Stimulated activated CD8-positive, alpha-beta memory T cell treated with anti-CD3 and anti-CD28 coated beads, Interleukin-12 subunit alpha, Interleukin-12 subunit beta, amount 100 ng/mL, for 1 hour (primary cell): ENCODE results near the gene TRHDE.
"Not testable (repeated sequence)": the region's sequence is repeated elsewhere in the genome, so short reads cannot be mapped to it uniquely, and the experiment has no call there.

Experiments
- DNase-seq: peaks from one replicate; pipeline ENCODE4 v3.0.0-alpha.2; 2020; ENCODE audit warnings: low read depth

Gene TRHDE

DNA sequence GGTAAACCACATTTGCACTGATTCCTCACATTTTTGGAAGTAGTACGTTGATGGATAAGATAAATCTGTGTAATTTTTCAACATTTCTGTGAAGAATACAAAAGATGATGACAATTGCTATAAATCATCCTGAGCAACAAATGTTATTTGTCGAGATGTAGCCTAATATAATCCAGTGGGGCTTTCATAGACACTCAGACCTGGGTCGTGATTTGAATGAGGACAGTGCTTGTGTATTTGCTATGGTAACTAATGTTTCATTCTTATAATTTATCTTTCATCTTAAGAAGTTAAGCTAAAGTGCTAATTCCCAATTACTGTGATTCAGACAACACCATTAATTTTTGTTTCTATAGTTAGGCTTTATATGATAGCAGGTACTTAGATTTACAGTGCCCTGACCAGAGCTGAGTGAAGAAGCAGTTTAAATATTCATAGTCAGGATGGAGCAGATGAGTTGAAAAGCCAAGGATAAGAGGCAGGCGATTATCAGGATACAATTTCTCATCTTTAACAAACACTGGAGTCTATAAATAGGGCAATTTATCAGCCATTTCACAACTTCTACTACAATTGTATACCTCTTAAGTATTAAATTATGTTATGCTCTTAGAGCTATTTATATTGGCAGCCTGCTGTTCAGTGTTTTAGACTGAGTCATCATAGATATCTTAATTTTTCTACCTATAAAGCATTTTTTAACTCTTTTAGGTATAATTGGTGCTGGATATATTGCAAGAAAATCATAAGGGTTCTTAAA lies 359.9 kb downstream of the TRHDE start:
- no peak for DNase-seq

DNA sequence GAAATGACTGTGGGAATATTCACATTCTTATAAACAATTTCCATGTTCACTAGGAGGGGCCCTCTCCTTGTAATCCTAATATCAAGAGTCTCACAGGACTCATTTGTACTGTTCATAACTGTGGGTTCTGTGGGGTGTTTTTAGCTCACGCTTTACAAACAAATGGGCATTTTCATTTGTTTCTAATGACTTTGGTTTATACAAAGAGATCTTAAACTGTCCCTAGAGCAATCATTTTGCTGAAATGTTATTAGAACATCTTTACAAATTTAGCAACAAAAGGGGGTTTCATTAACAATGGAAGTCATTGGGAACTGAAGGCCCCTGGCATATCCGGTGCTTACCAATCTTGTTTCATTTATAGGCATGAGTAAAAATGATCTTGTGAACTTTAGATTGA lies 370.5 kb downstream of the TRHDE start:
- DNase-seq, result no peak

DNA sequence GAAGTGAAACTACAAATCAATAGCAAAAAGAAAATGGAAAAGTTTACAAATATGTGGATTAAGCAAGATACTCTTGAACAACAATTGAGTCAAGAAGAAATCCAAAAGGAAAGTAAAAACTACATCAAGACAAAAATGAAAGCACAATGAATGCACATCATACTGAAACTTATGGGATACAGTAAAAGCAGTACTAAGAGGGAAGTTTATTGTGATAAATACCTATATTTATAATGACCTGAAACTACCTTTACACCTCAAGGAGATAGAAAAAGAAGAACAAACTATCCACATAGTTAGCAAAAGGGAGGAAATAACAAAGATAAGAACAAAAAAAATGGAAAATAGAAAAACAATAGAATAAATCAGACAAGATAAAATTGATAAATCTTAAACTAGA lies 375.0 kb downstream of the TRHDE start:
- no peak for DNase-seq

DNA sequence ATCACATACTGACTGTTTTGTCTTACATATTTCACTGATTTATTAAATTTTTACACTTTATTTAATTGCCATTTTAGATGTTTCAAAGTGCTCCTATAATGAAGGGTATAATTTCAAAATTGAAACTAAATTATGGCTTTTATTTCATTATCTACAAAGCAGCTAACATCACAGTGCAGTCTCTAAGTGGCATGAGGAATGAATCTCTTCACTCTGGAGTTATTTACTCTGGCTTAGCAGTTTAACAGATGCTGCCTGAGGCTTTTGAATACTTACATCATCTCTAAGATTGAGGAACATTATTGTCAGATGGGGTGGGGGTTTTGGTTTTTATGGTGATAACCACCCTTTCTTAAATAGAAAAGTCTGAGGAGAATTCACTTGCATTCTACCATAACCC lies 386.4 kb downstream of the TRHDE start:
- no peak for DNase-seq

DNA sequence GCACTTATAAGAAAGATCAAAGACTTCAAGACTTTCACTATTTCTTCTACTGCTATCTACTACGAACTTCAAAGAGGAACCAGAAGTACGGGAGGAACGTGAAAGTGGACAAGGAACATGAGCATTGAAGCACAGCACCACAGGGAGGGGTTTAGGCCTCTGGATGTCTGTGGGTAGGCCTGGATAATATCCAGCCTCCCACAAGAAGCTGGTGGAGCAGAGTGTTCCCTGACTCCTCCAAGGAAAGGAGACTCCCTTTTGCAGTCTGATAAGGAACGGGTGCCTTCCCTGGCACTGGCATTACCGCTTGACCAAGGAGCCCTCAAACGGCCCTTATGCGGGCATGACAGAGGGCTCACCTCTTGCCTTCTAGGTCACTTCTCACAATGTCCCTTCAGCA lies 388.0 kb downstream of the TRHDE start:
- not testable (repeated sequence) for DNase-seq

DNA sequence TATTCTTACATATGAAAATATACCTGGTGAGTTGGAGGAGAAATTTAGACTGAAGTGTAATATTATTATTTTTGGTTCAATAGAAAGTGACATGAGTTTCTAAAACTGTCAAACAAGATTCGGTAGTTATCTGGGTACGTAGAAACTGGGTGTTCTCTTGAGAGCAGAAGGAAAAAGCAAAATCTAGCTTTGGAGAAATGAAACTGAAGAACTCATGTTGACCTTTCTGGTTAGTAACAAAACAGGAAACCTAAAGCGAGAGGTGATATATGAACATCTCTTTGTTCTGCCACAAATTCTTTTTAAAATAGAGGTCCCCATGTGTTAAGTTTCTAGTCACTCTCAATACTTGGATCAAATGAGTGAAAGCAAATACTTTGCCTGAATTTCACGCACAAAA lies 401.7 kb downstream of the TRHDE start:
- DNase-seq, result no peak

DNA sequence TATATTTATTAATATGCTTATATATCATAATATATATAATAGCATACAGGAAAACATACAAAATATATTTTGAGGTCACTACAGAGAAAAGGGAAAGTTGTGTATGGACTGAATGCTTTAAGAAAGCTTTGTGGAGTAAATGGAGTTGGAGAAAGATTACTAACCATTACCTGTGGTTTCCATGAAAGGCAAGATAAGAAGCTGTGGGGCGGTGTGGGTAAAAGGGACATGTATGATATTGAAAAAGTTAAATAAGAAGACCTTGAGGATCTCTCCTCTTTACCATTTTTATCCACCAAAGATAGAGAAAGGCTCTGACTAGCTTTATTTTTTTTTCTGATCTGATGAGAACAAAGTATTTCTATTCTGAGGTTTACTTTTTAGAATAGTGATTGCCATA lies 404.4 kb downstream of the TRHDE start:
- DNase-seq, result no peak

DNA sequence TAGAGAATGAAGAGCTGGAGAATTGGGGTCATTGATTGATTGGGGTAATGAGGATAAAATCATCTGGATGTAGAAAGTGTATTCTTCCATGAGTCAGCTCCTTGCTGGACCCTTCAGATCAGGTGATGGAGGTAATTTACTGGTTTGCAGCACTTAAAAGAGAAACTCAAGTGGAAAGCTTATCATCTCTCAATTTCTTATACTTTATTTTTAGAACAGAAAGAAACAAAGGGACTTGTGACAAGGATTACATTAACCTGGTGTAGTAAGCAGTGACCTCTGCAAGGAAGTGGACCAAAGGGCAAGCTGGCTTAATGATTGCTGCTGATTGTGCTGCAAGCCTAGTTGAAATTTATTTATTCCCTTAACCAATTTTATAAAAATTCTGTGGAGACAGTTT lies 405.0 kb downstream of the TRHDE start:
- no peak for DNase-seq

DNA sequence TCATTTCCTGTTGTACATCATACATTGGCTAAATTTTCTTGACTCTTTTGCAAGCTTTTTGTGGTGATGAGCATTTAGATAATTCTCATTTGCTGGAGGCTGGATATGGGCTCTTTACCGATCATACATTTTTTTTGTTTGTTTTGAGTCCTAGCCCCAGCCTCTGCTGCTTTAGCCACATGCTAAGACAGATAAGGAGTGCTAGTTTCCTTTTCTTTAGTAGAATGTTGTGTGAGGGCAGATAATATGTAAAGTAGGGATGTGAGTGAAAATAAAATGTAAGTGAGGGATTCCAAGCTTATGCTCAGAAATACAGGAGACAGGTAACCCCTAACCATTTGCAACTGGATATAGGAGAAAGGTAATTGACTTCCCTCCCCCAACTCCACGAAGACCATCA lies 405.7 kb downstream of the TRHDE start:
- no peak for DNase-seq

DNA sequence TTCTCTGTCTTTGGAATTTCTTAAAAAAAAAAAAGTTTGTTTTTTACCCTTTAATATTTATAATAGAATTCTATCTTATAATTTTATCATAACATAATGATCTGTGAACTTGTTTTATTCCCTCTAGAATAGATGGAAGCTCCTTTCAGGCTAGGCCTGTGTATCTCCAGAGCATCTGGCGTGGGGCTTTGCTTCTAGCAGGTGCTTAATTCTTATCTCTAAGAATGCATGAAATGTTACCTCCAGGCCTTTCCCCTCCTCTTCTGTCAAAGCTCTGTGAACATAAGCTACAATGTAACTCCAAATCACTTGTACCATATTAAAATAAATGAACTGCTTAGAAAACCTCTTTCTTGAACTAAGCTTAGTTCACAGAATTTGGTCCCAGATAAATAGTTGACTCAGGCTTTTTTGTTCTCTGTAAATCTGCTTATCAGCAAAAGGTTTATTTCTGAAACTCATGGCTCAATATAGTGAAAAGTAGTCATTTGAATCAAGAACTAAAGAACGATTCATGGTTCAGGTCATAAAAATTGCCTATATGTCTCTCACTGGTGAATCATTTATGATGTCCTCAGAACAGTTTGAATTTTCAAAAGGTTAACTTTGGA lies 407.1 kb downstream of the TRHDE start:
- no peak for DNase-seq

DNA sequence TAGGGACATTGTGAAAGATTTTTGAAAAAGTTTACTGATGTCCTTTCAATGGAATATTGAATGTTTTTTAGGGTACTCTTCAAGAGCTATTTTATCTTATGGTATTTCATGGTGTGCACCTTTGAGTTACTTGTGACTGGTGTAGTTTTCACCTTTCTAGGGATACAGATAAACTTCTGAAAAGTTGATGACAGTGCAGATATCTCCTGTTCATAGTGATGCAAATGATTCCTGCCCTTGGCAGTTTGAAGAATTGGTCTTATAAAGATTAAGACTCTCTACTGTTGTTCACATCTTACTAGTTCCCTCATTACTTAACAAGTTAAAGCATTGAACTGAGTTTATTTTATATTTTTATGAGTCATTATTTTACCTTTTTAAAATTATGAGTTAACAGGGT lies 408.9 kb downstream of the TRHDE start:
- DNase-seq, result no peak

DNA sequence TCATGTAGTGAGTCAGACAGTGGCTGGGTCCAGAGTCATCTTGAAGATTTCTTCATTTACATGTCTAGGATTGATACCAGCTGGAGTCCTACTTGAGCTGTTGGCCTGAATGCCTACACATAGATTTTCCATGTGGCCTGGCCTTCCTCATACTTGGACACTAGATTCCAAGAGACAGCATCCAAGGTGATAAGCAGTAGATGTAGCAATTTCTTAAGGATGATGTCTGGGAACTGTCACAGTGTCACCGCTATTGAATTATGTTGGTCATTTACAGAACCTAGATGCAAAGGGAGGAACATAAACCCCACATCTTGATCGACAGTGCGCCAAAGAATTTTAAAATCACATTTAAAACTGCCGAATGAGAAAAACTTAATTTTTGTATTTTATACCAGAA lies 412.3 kb downstream of the TRHDE start:
- DNase-seq, result no peak

DNA sequence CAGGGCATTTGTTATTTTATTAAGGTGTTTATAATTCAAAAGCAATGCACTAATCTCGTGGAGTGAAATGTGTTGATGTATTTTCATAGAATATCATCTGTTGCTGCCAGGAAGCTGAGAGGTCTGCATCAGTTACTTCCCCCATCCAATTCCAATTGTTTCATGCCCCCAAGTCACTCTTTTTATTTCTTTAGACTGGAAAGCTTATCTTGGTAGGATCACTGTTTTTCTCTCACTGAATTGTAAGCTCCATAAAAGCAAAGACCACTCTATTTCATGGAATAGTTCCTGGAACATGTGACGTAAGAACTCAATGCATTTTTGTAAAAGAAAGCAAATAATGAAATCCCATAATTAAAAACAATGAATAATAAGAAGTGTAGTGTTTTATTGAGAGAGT lies 420.2 kb downstream of the TRHDE start:
- no peak for DNase-seq

DNA sequence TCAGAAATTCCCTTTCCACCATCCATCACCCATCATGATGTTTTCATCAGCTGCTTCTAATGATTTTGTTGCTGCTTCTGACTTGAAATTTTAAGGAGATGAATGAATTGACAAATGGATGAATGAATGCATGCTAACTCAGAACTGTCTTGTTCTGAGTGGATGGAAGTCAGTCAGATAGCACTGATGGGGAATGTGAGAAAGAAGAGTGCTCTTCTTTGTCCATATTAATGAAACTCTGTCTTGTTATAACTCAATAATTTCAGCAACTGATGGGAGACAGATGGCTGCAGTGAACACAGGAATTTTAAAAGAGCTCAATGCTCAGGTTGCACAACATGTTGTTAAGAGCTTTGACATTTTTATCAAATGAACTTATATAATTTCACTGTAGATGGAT lies 422.0 kb downstream of the TRHDE start:
- DNase-seq, result no peak

DNA sequence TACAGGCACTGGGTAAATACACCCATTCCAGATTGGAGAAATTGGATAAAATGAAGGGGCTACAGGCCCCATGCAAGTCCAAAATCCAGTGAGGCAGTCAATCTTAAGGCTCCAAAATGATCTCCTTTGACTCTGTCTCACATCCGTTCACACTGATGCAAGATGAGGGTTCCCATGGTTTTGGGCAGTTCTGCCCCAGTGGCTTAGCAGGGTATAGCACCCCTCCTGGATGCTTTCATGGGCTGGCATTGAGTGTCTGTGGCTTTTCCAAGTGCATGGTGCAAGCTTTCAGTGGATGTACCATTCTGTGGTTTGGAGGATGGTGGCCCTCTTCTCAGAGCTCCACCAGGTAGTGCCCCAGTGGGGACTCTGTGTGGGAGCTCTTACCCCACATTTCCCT lies 427.2 kb downstream of the TRHDE start:
- DNase-seq, result no peak

DNA sequence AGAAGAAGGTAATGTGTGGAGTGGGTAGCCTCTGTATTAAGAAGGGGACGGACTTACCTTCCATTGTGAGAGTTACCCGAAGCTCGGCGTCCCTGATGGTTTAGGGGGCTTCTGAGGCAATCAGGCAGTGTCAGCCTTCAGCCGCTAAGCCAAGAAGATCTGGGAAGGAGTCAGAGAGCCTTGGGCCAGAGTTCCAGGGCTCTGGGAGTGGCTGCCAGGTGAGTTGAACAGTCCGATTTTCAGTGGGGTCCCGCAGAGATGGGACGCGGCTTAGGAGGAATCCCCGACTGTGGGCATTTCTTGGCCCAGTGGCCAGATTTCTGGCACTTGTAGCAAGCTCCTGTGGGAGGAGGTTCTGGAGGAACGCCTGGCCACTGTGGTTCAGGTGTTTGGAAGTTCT lies 439.9 kb downstream of the TRHDE start:
- not testable (repeated sequence) for DNase-seq

DNA sequence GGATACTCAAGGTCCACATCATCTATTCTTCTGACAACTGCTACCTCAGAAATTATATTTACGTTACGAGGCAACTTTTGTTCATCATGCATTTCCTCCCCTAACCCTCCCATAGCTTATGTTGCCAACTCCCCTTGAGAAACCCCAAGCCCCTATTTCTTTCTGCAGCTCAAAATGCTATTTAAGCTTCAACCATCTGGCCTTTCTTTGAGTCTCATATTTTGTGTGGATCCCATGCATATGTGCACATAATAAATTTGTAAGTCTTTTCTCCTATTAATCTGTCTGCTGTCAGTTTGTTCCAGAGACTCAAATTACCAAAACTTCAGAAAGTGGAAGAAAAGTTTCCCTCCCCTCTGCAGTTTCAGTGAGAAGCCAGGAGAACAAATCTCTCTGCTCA lies 444.1 kb downstream of the TRHDE start:
- DNase-seq, result no peak

DNA sequence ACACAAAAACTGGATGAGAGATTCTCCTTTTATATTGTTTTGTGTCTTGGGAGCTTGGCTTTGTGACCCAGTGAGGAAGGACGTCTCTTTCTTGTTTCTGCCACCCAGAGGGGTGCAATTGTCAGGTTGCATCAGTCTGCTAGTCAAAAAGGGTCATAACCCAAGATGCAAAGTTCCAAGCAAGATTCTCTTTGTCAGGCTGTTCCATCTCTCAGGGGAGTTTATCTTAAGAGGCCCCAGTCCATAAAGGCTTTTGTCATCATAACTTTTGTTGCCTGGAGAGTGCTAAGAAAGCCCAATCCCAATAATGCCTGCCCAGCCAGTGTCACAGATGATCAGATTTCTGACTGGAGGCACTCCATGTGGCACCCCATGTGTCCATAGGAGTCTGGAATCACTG lies 444.9 kb downstream of the TRHDE start:
- no peak for DNase-seq
